ENCODE measurements around the gene LGALS7.
A peak's percentile ranks its signal among the peaks of the same experiment; 100 is the strongest.

Gene LGALS7

DNA sequence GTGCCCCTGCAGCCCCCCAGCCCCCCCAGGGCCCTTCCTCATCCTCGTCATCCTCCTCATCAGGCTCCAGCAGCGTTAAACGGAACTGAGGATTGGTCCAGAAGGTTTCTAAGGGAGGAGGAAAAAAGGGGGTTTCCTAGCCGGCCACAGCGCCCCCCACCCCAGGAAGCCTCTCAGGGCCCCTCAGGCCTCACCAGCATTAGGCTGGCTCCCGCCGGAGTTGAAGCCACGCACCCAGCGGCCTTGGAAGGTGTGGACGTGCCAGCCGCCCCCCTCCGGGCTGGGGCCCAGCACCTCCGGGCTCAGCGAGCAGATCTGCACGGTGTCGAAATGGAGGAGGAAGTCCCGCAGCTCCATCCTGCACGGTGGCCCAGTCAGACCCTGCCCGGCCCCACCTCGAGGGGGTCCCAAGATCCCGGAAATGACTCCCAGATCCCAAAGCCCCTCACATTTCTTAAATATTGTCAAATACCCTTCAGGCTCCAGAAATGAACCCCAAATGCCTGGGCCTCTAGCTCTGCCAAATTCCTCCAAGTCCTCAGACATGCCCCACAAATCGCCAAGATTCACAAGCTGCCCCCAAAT lies 35.9 kb downstream of the LGALS7 start:
- TF ChIP-seq, protein P1, sequence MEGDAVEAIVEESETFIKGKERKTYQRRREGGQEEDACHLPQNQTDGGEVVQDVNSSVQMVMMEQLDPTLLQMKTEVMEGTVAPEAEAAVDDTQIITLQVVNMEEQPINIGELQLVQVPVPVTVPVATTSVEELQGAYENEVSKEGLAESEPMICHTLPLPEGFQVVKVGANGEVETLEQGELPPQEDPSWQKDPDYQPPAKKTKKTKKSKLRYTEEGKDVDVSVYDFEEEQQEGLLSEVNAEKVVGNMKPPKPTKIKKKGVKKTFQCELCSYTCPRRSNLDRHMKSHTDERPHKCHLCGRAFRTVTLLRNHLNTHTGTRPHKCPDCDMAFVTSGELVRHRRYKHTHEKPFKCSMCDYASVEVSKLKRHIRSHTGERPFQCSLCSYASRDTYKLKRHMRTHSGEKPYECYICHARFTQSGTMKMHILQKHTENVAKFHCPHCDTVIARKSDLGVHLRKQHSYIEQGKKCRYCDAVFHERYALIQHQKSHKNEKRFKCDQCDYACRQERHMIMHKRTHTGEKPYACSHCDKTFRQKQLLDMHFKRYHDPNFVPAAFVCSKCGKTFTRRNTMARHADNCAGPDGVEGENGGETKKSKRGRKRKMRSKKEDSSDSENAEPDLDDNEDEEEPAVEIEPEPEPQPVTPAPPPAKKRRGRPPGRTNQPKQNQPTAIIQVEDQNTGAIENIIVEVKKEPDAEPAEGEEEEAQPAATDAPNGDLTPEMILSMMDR (conservative IDR thresholded peaks at IDR 0.05; ENCODE audit: low read depth, low read length): no peak
- H3K4me3 ChIP-seq (ENCODE audit: low read length): no peak overlapping the region
- DNase-seq (ENCODE audit: low read depth): no peak

DNA sequence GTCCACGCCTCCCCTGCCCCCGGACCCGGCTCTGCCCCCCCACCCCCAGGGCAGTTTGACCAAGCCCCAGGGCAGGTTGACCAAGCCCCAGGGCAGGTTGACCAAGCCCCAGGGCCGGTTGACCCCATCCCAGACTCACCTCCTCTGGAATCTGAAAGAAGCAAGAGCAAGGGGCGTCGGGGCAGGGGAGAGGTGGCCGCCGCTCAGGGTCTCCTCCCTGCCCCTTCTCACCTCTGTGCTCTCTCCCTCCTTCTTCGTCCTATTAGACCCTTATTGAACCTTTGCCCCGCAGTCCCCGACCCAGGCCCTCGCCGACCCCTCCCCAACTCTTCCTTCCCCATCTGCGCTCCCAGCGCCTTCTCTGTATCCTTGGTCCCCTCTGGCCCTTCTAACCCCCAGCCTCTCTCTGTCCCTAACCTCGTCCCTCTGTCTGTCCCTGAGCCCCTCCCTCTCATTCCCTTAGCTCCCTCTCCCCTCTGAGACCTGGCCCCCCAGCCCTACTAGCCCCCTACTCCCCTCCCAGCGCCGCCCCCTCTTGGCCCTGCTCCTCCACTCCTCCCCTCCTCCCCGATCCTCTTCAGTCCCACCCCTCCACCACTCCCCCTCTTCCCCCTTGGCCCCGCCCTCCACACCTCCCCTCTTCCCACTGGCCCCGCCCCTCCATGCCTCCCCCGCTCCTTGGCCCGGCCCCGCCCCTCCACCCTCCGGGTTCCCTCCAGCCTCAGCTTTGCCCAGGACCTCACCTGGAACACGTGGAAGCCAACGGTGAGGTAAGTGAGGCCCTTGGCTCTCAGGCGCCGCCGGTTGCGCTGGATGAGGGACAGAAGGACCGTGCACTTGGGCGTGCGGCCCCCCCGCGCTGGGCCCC lies 36.7 kb downstream of the LGALS7 start:
- TF ChIP-seq, protein P1 (conservative IDR thresholded peaks at IDR 0.05; ENCODE audit: low read depth, low read length): no peak
- no peak for DNase-seq (ENCODE audit: low read depth)
- peak overlapping the region; percentile 29 for H3K4me3 ChIP-seq (ENCODE audit: low read length)

DNA sequence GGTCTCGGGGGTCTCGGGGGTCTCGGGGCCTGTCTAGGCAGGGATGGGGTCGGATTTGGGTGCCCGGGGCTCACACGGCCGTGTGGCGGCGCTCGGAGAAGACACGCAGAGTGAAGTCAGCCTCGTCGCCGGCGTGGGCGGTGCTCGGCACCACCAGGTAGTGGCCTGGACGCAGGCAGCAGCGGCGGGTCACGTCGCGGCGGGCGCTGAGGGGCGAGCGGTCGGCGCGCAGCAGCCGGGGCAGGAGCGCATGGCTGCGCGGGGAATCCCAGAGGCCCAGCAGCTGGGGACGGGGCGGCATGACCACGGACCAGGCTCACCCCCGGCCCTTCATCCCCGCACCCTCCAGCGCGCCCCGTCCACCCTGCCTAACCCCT lies 37.3 kb downstream of the LGALS7 start:
- no peak for DNase-seq (ENCODE audit: low read depth)
- TF ChIP-seq, protein P1 (conservative IDR thresholded peaks at IDR 0.05; ENCODE audit: low read depth, low read length): no peak
- H3K4me3 ChIP-seq (ENCODE audit: low read length): peak overlapping the region; percentile 29

DNA sequence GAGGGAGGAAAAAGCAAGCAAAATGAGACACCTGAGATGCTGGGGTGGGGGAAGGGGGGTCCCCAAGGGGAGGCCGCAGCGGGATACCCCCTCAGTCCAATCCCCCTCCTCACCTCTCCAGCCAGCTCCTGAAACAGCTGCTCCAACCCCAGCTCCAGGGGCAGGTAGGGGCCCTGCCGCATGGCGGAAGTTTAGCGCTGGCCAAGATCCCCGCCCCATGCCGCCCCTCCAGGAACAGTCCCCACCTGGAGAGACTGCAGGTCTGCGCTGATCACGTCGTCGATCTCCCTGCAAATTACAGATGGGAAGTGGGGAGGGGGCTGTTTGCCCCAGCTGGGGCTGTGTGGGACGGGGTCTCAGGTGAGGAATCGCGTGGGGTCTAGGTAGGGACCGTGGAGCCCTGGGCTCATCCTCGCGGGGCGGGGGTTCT lies 38.0 kb downstream of the LGALS7 start:
- TF ChIP-seq, protein P1 (conservative IDR thresholded peaks at IDR 0.05; ENCODE audit: low read depth, low read length): no peak
- DNase-seq (ENCODE audit: low read depth): no peak
- H3K4me3 ChIP-seq (ENCODE audit: low read length): peak overlapping the region; percentile 19

DNA sequence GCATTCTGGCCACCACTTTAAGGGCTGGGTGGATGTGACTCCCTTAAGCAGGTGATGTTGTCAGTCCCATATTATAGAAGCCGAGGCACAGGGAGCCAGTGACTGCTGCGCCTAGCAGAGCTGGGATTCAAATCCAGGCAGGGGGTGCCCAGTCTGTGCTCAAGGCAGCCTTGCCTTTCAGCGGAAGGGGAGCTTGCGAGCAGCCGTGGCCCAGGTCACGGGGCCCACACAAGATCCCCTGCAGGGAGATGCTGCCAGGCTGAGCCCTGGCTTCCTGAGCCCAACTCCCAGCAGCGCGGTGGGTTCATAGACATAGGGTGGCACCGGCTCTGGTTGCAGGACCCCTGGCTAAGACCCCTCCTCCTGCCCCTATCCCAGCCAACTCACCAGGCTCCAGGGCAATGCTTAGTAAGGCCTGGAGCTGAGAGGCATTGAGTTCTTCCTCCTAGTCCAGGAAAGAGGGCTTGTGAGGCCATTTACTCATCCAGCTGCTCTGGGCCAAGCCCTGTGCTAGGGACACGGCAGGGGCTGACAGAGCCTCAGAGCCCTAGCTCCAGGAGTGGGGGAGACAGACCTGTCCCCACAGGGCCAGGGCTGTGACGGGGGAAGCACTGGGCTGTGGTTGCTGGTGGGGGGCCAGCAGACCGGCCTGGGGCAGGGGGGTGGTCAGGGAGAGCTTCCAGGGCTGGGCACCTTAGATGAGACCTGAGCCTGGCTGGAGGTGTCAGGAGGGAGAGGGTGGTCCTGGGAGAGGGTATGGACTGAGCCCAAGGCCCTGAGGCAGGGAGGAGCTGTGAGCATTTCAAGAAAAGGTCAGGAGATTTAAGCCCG lies 38.7 kb downstream of the LGALS7 start:
- DNase-seq (ENCODE audit: low read depth): no peak
- TF ChIP-seq, protein P1 (conservative IDR thresholded peaks at IDR 0.05; ENCODE audit: low read depth, low read length): no peak
- no peak overlapping the region for H3K4me3 ChIP-seq (ENCODE audit: low read length)

DNA sequence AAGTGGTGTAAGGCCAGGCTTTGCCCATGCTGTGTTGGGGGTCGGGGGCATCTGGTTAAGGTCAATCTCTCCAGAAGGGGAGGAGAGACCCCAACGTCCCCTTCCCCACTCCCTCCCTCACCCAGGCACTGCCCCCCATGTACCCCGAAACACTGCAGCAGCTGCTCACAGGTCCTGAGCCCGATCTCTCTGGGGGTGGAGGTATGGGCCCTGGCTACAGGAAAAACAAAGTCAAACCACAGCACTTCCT lies 39.2 kb downstream of the LGALS7 start:
- no peak for DNase-seq (ENCODE audit: low read depth)
- H3K4me3 ChIP-seq (ENCODE audit: low read length): no peak overlapping the region
- TF ChIP-seq, protein P1 (conservative IDR thresholded peaks at IDR 0.05; ENCODE audit: low read depth, low read length): no peak
